Loucy (cell line): Measurements from ENCODE around the gene ETFRF1.
A peak's percentile ranks its signal among the peaks of the same experiment; 100 is the strongest.

ENCODE experiments used
- H2AFZ ChIP-seq: fragments of 200-600 bp; sonication (generic); 2 replicates; pipeline ENCODE4 v1.6.0; 2016; ENCODE audit warnings: antibody characterized with exemption, mild to moderate bottlenecking, low read length, moderate library complexity
- H3F3A ChIP-seq: fragments of 200-600 bp; 2 replicates; pipeline ENCODE4 v1.6.0; 2016; ENCODE audit warnings: antibody characterized with exemption, low read depth, mild to moderate bottlenecking
- H3K27me3 ChIP-seq: fragments of 200-600 bp; sonication (generic); 2 replicates; pipeline ENCODE4 v1.6.1; 2014; ENCODE audit warnings: low read length, mild to moderate bottlenecking; ENCODE audit not compliant: insufficient read depth, poor library complexity, severe bottlenecking
- H3K36me3 ChIP-seq: fragments of 200-600 bp; sonication (generic); 2 replicates; pipeline ENCODE4 v1.6.1; 2016; ENCODE audit warnings: low read length; ENCODE audit not compliant: insufficient read depth
- H3K4me1 ChIP-seq: fragments of 200-600 bp; sonication (generic); 2 replicates; pipeline ENCODE4 v1.5.1; 2014; ENCODE audit warnings: low read length, mild to moderate bottlenecking; ENCODE audit not compliant: insufficient read depth, poor library complexity, severe bottlenecking
- H3K4me2 ChIP-seq: fragments of 200-600 bp; sonication (generic); 2 replicates; pipeline ENCODE4 v1.6.0; 2014; ENCODE audit warnings: antibody characterized with exemption, low read length, low read depth, mild to moderate bottlenecking; ENCODE audit not compliant: poor library complexity, severe bottlenecking
- H3K4me3 ChIP-seq: fragments of 200-600 bp; sonication (generic); 2 replicates; pipeline ENCODE4 v1.5.1; 2014; ENCODE audit warnings: low read length, mild to moderate bottlenecking, mixed read lengths; ENCODE audit not compliant: poor library complexity, severe bottlenecking
- H3K79me2 ChIP-seq: fragments of 200-600 bp; sonication (generic); 2 replicates; pipeline ENCODE4 v1.6.1; 2014; ENCODE audit warnings: low read length; ENCODE audit not compliant: insufficient read depth
- H3K9ac ChIP-seq: fragments of 200-600 bp; sonication (generic); 2 replicates; pipeline ENCODE4 v1.6.0; 2014; ENCODE audit warnings: mild to moderate bottlenecking, low read depth, low read length, moderate library complexity; ENCODE audit not compliant: poor library complexity, severe bottlenecking
- H3K9me2 ChIP-seq: fragments of 200-600 bp; sonication (generic); replicated peaks from 2 replicates; pipeline ENCODE4 v1.6.1; 2016; ENCODE audit warnings: low read depth, low read length, mixed read lengths
- H3K9me3 ChIP-seq: fragments of 200-600 bp; sonication (generic); 2 replicates; pipeline ENCODE4 v1.6.1; 2014; ENCODE audit warnings: mild to moderate bottlenecking, antibody characterized with exemption, low read length, low read depth; ENCODE audit not compliant: insufficient read depth
- H4K20me1 ChIP-seq: fragments of 200-600 bp; sonication (generic); 2 replicates; pipeline ENCODE4 v1.6.0; 2014; ENCODE audit warnings: antibody characterized with exemption, low read length, mild to moderate bottlenecking; ENCODE audit not compliant: insufficient read depth, poor library complexity, severe bottlenecking
- CTCF ChIP-seq: fragments of 200-600 bp; sonication (generic); conservative IDR thresholded peaks from 2 replicates; pipeline ENCODE4 v1.5.1; 2014; ENCODE audit warnings: mild to moderate bottlenecking, antibody characterized with exemption, low read length
- EZH2phosphoT487 ChIP-seq: fragments of 200-600 bp; IDR thresholded peaks from 2 replicates; pipeline ENCODE4 v1.6.1; 2018; ENCODE audit warnings: antibody characterized with exemption, mild to moderate bottlenecking, moderate library complexity, borderline replicate concordance

Gene ETFRF1

GRCh38 chr12:25195056-25195971 lies at the start of gene ETFRF1, which contains the start of gene DNAI7:
ETFRF1 (plus strand) TSS chr12:25195237; CDS start chr12:25203957, 8,720 bp downstream.
DNAI7 (minus strand) TSS chr12:25195160; CDS start chr12:25195078, 82 bp downstream.
- peak within 1 kb of the TSS; percentile 82 for H3K4me3 ChIP-seq
- H3K4me2 ChIP-seq, result peak within 1 kb of the TSS; percentile 87
- H3K9ac ChIP-seq, result peak within 1 kb of the TSS; percentile 79
- no peaks in the 10 kb centered on the region for H3K9me2 ChIP-seq
- no peaks in the 10 kb centered on the region for H3K9me3 ChIP-seq
- no peaks in the 10 kb centered on the region for H3F3A ChIP-seq
- H2AFZ ChIP-seq, result peak within 1 kb of the TSS; percentile 86
- H3K79me2 ChIP-seq, result peaks cover 13% of the 10 kb centered on the region
- peaks cover 14% of the 10 kb centered on the region for H3K4me1 ChIP-seq
- TF ChIP-seq EZH2phosphoT487 (no peak), CTCF (no peak)
- H3K36me3 ChIP-seq, result no peaks in the 10 kb centered on the region
- H4K20me1 ChIP-seq, result peaks cover 6% of the 10 kb centered on the region
- H3K27me3 ChIP-seq, result no peaks in the 10 kb centered on the region

GRCh38 chr12:25146686-25147085 lies 48.4 kb upstream of the ETFRF1 start:
- no peaks in the 10 kb centered on the region for H3K79me2 ChIP-seq
- no peaks in the 10 kb centered on the region for H3K27me3 ChIP-seq
- H2AFZ ChIP-seq, result no peak overlapping the region
- no peaks in the 10 kb centered on the region for H4K20me1 ChIP-seq
- H3K9me3 ChIP-seq, result no peaks in the 10 kb centered on the region
- no peak overlapping the region for H3K9ac ChIP-seq
- H3K4me1 ChIP-seq, result peaks cover 4% of the 10 kb centered on the region
- no peak overlapping the region for H3K4me2 ChIP-seq
- no peak for TF ChIP-seq CTCF
- no peak for TF ChIP-seq EZH2phosphoT487
- H3K4me3 ChIP-seq, result no peak overlapping the region
- no peaks in the 10 kb centered on the region for H3K9me2 ChIP-seq
- H3K36me3 ChIP-seq, result no peaks in the 10 kb centered on the region
- 0 out of 2 replicates have a peak, but pooled peaks cover 3% of the 10 kb centered on the region for H3F3A ChIP-seq

- Histone ChIP-seq H3K9ac (no peak overlapping the region), H3K4me1 (peaks cover 6% of the 10 kb centered on the region), H3K4me2 (no peak overlapping the region), H3K9me2 (no peaks in the 10 kb centered on the region), H3F3A (0 out of 2 replicates have a peak, but pooled peaks cover 3% of the 10 kb centered on the region), H4K20me1 (no peaks in the 10 kb centered on the region), H3K9me3 (no peaks in the 10 kb centered on the region), H2AFZ (peak overlapping the region; percentile 39; the same call in 1 of the 2 replicates), H3K4me3 (no peak overlapping the region), H3K79me2 (no peaks in the 10 kb centered on the region), H3K36me3 (no peaks in the 10 kb centered on the region), H3K27me3 (no peaks in the 10 kb centered on the region)
- no peak for TF ChIP-seq EZH2phosphoT487
Measured at GRCh38 chr12:25151476-25151875, 43.6 kb upstream of the ETFRF1 start.
